Measurements from ENCODE around the gene HIVEP3. TPM values are rescaled to one million over a fixed set of nuclear protein-coding genes. Genes with fewer than 3 reads are reported as not detected.

HIVEP3 gene
- total and polyA plus RNA-seq, 2 donors (not counting 1 experiment from before 2014, with no cell fraction given): 2.0 to 5.1 TPM

GRCh38 chr1:41456847-41457540 lies 461.7 kb downstream of the HIVEP3 start:
- H3K4me3 Mint-ChIP-seq: no peak overlapping the region
- intact Hi-C loops (cut with micrococcal nuclease): no loop called here
- H3K27me3 ChIP-seq (replicated peaks in 1 of 4; ENCODE audit: control extremely low read depth in 1 of 4, control insufficient read depth in 3 of 4, insufficient read depth in 4 of 4, low read length in 3 of 4): no peaks in the 10 kb centered on the region
- H3K4me1 ChIP-seq (ENCODE audit: control insufficient read depth in 2 of 2, insufficient read depth in 2 of 2, low read length in 2 of 2): no peaks in the 10 kb centered on the region
- H3K4me3 ChIP-seq (ENCODE audit: control extremely low read depth in 1 of 5, extremely low read depth in 1 of 5, insufficient read depth in 1 of 5, low read depth in 2 of 5, low read length in 4 of 5): no peak overlapping the region
- H3K9me3 Mint-ChIP-seq (ENCODE audit: insufficient read depth): no peaks in the 10 kb centered on the region
- no peak overlapping the region for H2AFZ ChIP-seq (ENCODE audit: insufficient read depth, low read depth, low read length, poor library complexity, severe bottlenecking)
- H3K36me3 ChIP-seq (replicated peaks in 1 of 2; ENCODE audit: control extremely low read depth in 1 of 2, control insufficient read depth in 1 of 2, extremely low read depth in 1 of 2, insufficient read depth in 2 of 2, low read length in 1 of 2): no peaks in the 10 kb centered on the region
- H3K79me2 ChIP-seq (ENCODE audit: control insufficient read depth, insufficient read depth, low read length): no peaks in the 10 kb centered on the region
- peaks cover 8% of the 10 kb centered on the region for H3K27me3 Mint-ChIP-seq
- H3K9me3 ChIP-seq (ENCODE audit: control extremely low read depth in 1 of 3, control insufficient read depth in 2 of 3, insufficient read depth in 1 of 3, low read length in 2 of 3): no peaks in the 10 kb centered on the region
- no peaks in the 10 kb centered on the region for H4K20me1 ChIP-seq (ENCODE audit: control insufficient read depth, insufficient read depth, low read length, poor library complexity, severe bottlenecking)
- ATAC-seq (ENCODE audit: low read depth): no peak
- TF ChIP-seq, protein P1, sequence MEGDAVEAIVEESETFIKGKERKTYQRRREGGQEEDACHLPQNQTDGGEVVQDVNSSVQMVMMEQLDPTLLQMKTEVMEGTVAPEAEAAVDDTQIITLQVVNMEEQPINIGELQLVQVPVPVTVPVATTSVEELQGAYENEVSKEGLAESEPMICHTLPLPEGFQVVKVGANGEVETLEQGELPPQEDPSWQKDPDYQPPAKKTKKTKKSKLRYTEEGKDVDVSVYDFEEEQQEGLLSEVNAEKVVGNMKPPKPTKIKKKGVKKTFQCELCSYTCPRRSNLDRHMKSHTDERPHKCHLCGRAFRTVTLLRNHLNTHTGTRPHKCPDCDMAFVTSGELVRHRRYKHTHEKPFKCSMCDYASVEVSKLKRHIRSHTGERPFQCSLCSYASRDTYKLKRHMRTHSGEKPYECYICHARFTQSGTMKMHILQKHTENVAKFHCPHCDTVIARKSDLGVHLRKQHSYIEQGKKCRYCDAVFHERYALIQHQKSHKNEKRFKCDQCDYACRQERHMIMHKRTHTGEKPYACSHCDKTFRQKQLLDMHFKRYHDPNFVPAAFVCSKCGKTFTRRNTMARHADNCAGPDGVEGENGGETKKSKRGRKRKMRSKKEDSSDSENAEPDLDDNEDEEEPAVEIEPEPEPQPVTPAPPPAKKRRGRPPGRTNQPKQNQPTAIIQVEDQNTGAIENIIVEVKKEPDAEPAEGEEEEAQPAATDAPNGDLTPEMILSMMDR (IDR thresholded peaks at IDR 0.05): no peak
- TF ChIP-seq EZH2 (IDR thresholded peaks at IDR 0.05; ENCODE audit: borderline replicate concordance, insufficient read depth, low read depth, low read length, poor library complexity, severe bottlenecking): no peak
- CTCF ChIA-PET: no interaction called here
- POLR2A ChIA-PET: no interaction called here
- no peak overlapping the region for H3K4me2 ChIP-seq (replicated peaks; ENCODE audit: low read depth, low read length, poor library complexity, severe bottlenecking)
- no peak overlapping the region for H3K27ac ChIP-seq (ENCODE audit: low read length in 2 of 2)
- H3K9ac ChIP-seq (ENCODE audit: low read length): no peak overlapping the region
- no peaks in the 10 kb centered on the region for H3K4me1 Mint-ChIP-seq
- WGBS (ENCODE audit: insufficient coverage): 90% methylated on average over 10 of the region's 10 CpGs
- DNase-seq: no peak
- H3K27ac Mint-ChIP-seq: no peak overlapping the region

Small RNA genes within 50 kb of the gene (small RNA-seq; reads per million reads assigned to genes)
- gene RNA5SP45 (ENCODE audit: insufficient read length, low read depth, low replicate concordance): not detected

Other genes starting within 250 kb of the HIVEP3 start
- gene GUCA2B, start 234.5 kb upstream of the HIVEP3 start, total RNA-seq: not detected in 2 replicates
- gene GUCA2B, start 234.5 kb upstream of the HIVEP3 start, polyA plus RNA-seq: not detected in 2 replicates
- not detected in 2 replicates for gene GUCA2A, start 245.8 kb upstream of the HIVEP3 start, total RNA-seq
- gene GUCA2A, start 245.8 kb upstream of the HIVEP3 start, polyA plus RNA-seq: not detected in 2 replicates